ENCODE data around the gene CREG1.
A peak's percentile ranks its signal among the peaks of the same experiment; 100 is the strongest.

CREG1 gene

DNA sequence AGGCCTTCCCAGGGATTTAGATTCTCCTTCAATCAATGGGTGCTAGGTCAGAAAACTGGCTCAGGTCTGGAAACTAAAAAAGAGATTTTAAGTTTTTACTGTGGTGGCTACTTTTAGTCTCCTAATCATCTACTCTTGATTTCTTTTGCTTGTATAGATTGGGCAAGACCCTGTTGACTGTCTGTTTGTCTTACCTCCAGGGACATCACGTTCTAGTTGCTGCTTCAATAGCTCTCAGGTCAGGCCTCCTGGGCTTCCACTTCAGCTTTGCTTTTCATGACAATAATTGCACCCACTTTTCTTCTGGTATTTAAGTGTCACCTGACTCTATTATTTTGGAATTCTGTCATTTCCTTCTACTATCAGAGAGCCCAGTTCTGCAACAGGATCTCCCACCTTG lies 28.5 kb upstream of the CREG1 start:
- Histone ChIP-seq H3K14ac (ENCODE audit: low read length) (no peak overlapping the region), H4K8ac (ENCODE audit: low read depth, low read length) (no peak overlapping the region), H2AFZ (ENCODE audit: insufficient read depth, low read length, poor library complexity) (no peak overlapping the region), H3K9me3 (ENCODE audit: insufficient read depth, low read depth, low read length) (no peaks in the 10 kb centered on the region), H3K79me1 (ENCODE audit: low read length) (no peaks in the 10 kb centered on the region), H2BK5ac (ENCODE audit: low read depth, low read length, poor library complexity) (no peak overlapping the region), H3K23ac (ENCODE audit: low read length) (no peak overlapping the region), H3K18ac (ENCODE audit: low read length) (no peak overlapping the region), H3K36me3 (ENCODE audit: control insufficient read depth in 1 of 2, insufficient read depth in 2 of 2, low read length in 2 of 2) (no peaks in the 10 kb centered on the region), H3K79me2 (ENCODE audit: control insufficient read depth, insufficient read depth, low read length, poor library complexity) (no peaks in the 10 kb centered on the region), H4K91ac (ENCODE audit: low read depth, low read length) (no peak overlapping the region), H3K27ac (ENCODE audit: low read depth, low read length) (no peak overlapping the region), H3K4ac (ENCODE audit: low read depth, low read length) (no peak overlapping the region), H3K4me3 (ENCODE audit: low read depth, low read length) (no peak overlapping the region), H2BK12ac (ENCODE audit: low read length) (no peak overlapping the region), H3K27me3 (ENCODE audit: insufficient read depth, low read length) (peaks cover 2% of the 10 kb centered on the region), H3K4me1 (ENCODE audit: control insufficient read depth in 1 of 2, insufficient read depth in 2 of 2, low read length in 2 of 2) (peaks cover 3 to 5% of the 10 kb centered on the region in 2 experiments), H2BK120ac (ENCODE audit: insufficient read depth, low read length, poor library complexity) (no peak overlapping the region), H2AK5ac (ENCODE audit: low read length) (no peak overlapping the region), H3K4me2 (ENCODE audit: low read length) (no peak overlapping the region), H3K9ac (ENCODE audit: low read length) (no peak overlapping the region), H4K12ac (ENCODE audit: low read depth, low read length) (no peak overlapping the region)
- no peak for DNase-seq
- WGBS (ENCODE audit: extremely low coverage, insufficient coverage, insufficient read length) = no CpG with 5 or more reads among the region's 1 CpG

DNA sequence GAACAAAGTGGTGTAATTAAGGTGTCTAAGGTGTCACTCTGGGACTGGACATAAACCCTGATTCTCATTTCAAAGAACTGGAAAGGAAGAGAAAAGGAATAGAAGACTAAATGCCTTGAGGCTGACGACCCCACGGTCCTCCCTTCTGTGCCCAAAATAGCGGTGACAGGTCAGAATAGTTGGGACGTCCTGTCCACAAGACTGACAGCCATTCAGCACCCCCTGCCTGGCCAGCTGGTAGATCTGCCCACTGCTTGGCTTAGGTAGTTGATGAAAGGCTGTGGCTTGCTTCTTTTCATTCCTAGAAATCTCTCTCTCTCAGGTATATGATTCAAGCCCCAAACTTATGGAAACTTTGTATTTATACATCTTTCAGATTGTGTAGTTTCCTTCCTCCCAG lies 26.4 kb upstream of the CREG1 start:
- H4K8ac ChIP-seq (ENCODE audit: low read depth, low read length) = no peak overlapping the region
- no peak overlapping the region for H3K27ac ChIP-seq (ENCODE audit: low read depth, low read length)
- H3K4ac ChIP-seq (ENCODE audit: low read depth, low read length) = no peak overlapping the region
- H2BK5ac ChIP-seq (ENCODE audit: low read depth, low read length, poor library complexity) = no peak overlapping the region
- H3K9me3 ChIP-seq (ENCODE audit: insufficient read depth, low read depth, low read length) = no peaks in the 10 kb centered on the region
- no peak overlapping the region for H4K91ac ChIP-seq (ENCODE audit: low read depth, low read length)
- H3K14ac ChIP-seq (ENCODE audit: low read length) = no peak overlapping the region
- peaks cover 3 to 5% of the 10 kb centered on the region in 2 experiments for H3K4me1 ChIP-seq (ENCODE audit: control insufficient read depth in 1 of 2, insufficient read depth in 2 of 2, low read length in 2 of 2)
- H3K4me3 ChIP-seq (ENCODE audit: low read depth, low read length) = no peak overlapping the region
- WGBS (ENCODE audit: extremely low coverage, insufficient coverage, insufficient read length) = no CpG with 5 or more reads among the region's 4 CpGs
- H3K23ac ChIP-seq (ENCODE audit: low read length) = no peak overlapping the region
- no peak overlapping the region for H3K18ac ChIP-seq (ENCODE audit: low read length)
- no peaks in the 10 kb centered on the region for H3K79me1 ChIP-seq (ENCODE audit: low read length)
- H3K27me3 ChIP-seq (ENCODE audit: insufficient read depth, low read length) = peaks cover 2% of the 10 kb centered on the region
- no peak overlapping the region for H2BK12ac ChIP-seq (ENCODE audit: low read length)
- no peak overlapping the region for H4K12ac ChIP-seq (ENCODE audit: low read depth, low read length)
- H2AK5ac ChIP-seq (ENCODE audit: low read length) = no peak overlapping the region
- no peaks in the 10 kb centered on the region for H3K36me3 ChIP-seq (ENCODE audit: control insufficient read depth in 1 of 2, insufficient read depth in 2 of 2, low read length in 2 of 2)
- no peaks in the 10 kb centered on the region for H3K79me2 ChIP-seq (ENCODE audit: control insufficient read depth, insufficient read depth, low read length, poor library complexity)
- DNase-seq = no peak
- H2AFZ ChIP-seq (ENCODE audit: insufficient read depth, low read length, poor library complexity) = no peak overlapping the region
- H3K9ac ChIP-seq (ENCODE audit: low read length) = no peak overlapping the region
- H3K4me2 ChIP-seq (ENCODE audit: low read length) = no peak overlapping the region
- no peak overlapping the region for H2BK120ac ChIP-seq (ENCODE audit: insufficient read depth, low read length, poor library complexity)

DNA sequence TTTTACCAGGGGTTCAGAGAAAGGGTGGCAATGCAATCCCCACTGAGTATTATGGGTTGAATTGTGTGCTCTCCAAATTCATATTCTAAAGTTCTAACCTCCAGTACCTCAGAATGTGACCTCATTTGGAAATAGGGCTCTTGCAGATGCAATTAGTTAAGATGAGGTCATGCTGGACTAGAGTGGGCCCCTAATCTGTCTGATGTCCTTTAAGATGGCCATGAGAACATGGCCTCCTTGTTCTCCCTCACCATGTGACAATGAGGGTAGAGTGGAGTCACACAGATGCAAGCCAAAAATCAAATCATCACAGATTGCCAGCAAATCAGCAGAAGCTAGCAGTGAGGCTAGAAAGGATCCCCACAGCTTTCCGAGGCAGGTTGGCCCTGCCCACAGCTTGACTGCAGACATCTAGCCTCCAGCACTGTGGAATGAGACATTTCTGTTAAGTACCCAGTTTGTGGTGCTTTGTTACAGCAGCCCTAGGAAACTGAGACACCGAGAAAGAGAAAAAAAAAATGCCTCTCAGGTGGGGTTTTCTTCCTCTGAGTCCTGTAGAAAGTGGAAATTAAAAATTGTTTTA lies 25.5 kb upstream of the CREG1 start:
- H2BK120ac ChIP-seq (ENCODE audit: insufficient read depth, low read length, poor library complexity) = no peak overlapping the region
- no peak overlapping the region for H2AK5ac ChIP-seq (ENCODE audit: low read length)
- peaks cover 3 to 5% of the 10 kb centered on the region in 2 experiments for H3K4me1 ChIP-seq (ENCODE audit: control insufficient read depth in 1 of 2, insufficient read depth in 2 of 2, low read length in 2 of 2)
- H4K12ac ChIP-seq (ENCODE audit: low read depth, low read length) = no peak overlapping the region
- no peak overlapping the region for H2BK5ac ChIP-seq (ENCODE audit: low read depth, low read length, poor library complexity)
- H3K4me3 ChIP-seq (ENCODE audit: low read depth, low read length) = no peak overlapping the region
- no peak overlapping the region for H2BK12ac ChIP-seq (ENCODE audit: low read length)
- H3K14ac ChIP-seq (ENCODE audit: low read length) = no peak overlapping the region
- no peaks in the 10 kb centered on the region for H3K36me3 ChIP-seq (ENCODE audit: control insufficient read depth in 1 of 2, insufficient read depth in 2 of 2, low read length in 2 of 2)
- no peak overlapping the region for H2AFZ ChIP-seq (ENCODE audit: insufficient read depth, low read length, poor library complexity)
- no peak overlapping the region for H3K23ac ChIP-seq (ENCODE audit: low read length)
- H3K9ac ChIP-seq (ENCODE audit: low read length) = no peak overlapping the region
- H3K27me3 ChIP-seq (ENCODE audit: insufficient read depth, low read length) = peaks cover 2% of the 10 kb centered on the region
- no peak overlapping the region for H3K4me2 ChIP-seq (ENCODE audit: low read length)
- no peak overlapping the region for H3K27ac ChIP-seq (ENCODE audit: low read depth, low read length)
- no CpG with 5 or more reads among the region's 2 CpGs for WGBS (ENCODE audit: extremely low coverage, insufficient coverage, insufficient read length)
- H4K8ac ChIP-seq (ENCODE audit: low read depth, low read length) = no peak overlapping the region
- no peak overlapping the region for H3K4ac ChIP-seq (ENCODE audit: low read depth, low read length)
- H3K79me1 ChIP-seq (ENCODE audit: low read length) = no peaks in the 10 kb centered on the region
- H3K18ac ChIP-seq (ENCODE audit: low read length) = no peak overlapping the region
- H4K91ac ChIP-seq (ENCODE audit: low read depth, low read length) = no peak overlapping the region
- no peaks in the 10 kb centered on the region for H3K9me3 ChIP-seq (ENCODE audit: insufficient read depth, low read depth, low read length)
- DNase-seq = no peak
- no peaks in the 10 kb centered on the region for H3K79me2 ChIP-seq (ENCODE audit: control insufficient read depth, insufficient read depth, low read length, poor library complexity)

DNA sequence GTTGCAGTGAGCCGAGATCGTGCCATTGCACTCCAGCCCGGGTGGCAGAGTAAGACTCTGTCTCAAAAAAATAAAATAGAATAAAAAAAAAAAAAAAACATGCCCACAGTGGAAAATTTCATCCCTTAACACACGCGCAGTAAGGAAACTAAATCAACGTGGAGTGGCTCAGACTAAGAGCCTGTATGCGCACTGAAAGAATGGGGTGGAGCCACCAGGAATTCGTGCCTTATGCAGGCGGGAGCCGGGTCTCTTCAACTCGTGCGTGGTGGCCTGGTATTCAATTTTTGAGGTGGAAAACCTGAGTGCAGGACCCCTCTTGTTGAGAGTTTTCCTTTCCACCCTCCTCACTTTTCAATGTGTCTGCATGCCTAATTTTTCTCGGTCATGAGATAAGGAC lies 22.1 kb upstream of the CREG1 start:
- Histone ChIP-seq H3K36me3 (ENCODE audit: control insufficient read depth in 1 of 2, insufficient read depth in 2 of 2, low read length in 2 of 2) (no peaks in the 10 kb centered on the region), H3K9me3 (ENCODE audit: insufficient read depth, low read depth, low read length) (peaks cover 2% of the 10 kb centered on the region), H3K79me1 (ENCODE audit: low read length) (peaks cover 2% of the 10 kb centered on the region), H2AFZ (ENCODE audit: insufficient read depth, low read length, poor library complexity) (no peak overlapping the region), H3K4me1 (ENCODE audit: control insufficient read depth in 1 of 2, insufficient read depth in 2 of 2, low read length in 2 of 2) (peaks cover 7 to 10% of the 10 kb centered on the region in 2 experiments), H3K27ac (ENCODE audit: low read depth, low read length) (no peak overlapping the region), H3K4me3 (ENCODE audit: low read depth, low read length) (no peak overlapping the region), H4K91ac (ENCODE audit: low read depth, low read length) (no peak overlapping the region), H2AK5ac (ENCODE audit: low read length) (no peak overlapping the region), H2BK120ac (ENCODE audit: insufficient read depth, low read length, poor library complexity) (no peak overlapping the region), H3K9ac (ENCODE audit: low read length) (no peak overlapping the region), H4K8ac (ENCODE audit: low read depth, low read length) (no peak overlapping the region), H2BK12ac (ENCODE audit: low read length) (no peak overlapping the region), H3K18ac (ENCODE audit: low read length) (no peak overlapping the region), H3K4me2 (ENCODE audit: low read length) (no peak overlapping the region), H3K27me3 (ENCODE audit: insufficient read depth, low read length) (no peaks in the 10 kb centered on the region), H3K14ac (ENCODE audit: low read length) (no peak overlapping the region), H2BK5ac (ENCODE audit: low read depth, low read length, poor library complexity) (no peak overlapping the region), H3K23ac (ENCODE audit: low read length) (no peak overlapping the region), H4K12ac (ENCODE audit: low read depth, low read length) (no peak overlapping the region), H3K79me2 (ENCODE audit: control insufficient read depth, insufficient read depth, low read length, poor library complexity) (no peaks in the 10 kb centered on the region), H3K4ac (ENCODE audit: low read depth, low read length) (no peak overlapping the region)
- peak in 1 of 2 donors; percentile 53 for DNase-seq
- no CpG with 5 or more reads among the region's 13 CpGs for WGBS (ENCODE audit: extremely low coverage, insufficient coverage, insufficient read length)

All from trophoblast cell (in vitro differentiated cells and primary cell).